ENCODE results near the gene CFAP20DC. TPM values are rescaled to one million over a fixed set of nuclear protein-coding genes. Genes with fewer than 3 reads are reported as not detected.
A peak's percentile ranks its signal among the peaks of the same experiment; 100 is the strongest.

Gene CFAP20DC
- total and polyA plus RNA-seq, 2 experiments from 2014 or later = 7.4 to 11.4 TPM

- TF ChIP-seq REST (IDR thresholded peaks at IDR 0.05; ENCODE audit: unreplicated experiment) = no peak
- ATAC-seq (no peak), DNase-seq (ENCODE audit: low spot score) (no peak)
These were observed 182.2 kb downstream of the CFAP20DC start for GRCh38 chr3:58867621-58868020.

GRCh38 chr3:58866079-58866478 lies 183.7 kb downstream of the CFAP20DC start:
- Histone ChIP-seq H3K9me2 (ENCODE audit: insufficient read depth) (no peaks in the 10 kb centered on the region), H3K4me1 (ENCODE audit: insufficient read depth) (peaks cover 43% of the 10 kb centered on the region), H3K79me2 (replicated peaks; ENCODE audit: insufficient read depth) (no peaks in the 10 kb centered on the region), H3K27me3 (ENCODE audit: insufficient read depth) (no peaks in the 10 kb centered on the region), H2AFZ (no peak overlapping the region), H3K27ac (ENCODE audit: low read depth) (peak overlapping the region; percentile 47; the same call in 1 of the 2 replicates), H3K4me2 (peak overlapping the region; percentile 52), H4K20me1 (replicated peaks; ENCODE audit: insufficient read depth) (no peaks in the 10 kb centered on the region), H3F3A (replicated peaks; ENCODE audit: low read depth) (no peaks in the 10 kb centered on the region), H3K4me3 (peak overlapping the region; percentile 5; the same call in 1 of the 2 replicates), H3K36me3 (ENCODE audit: insufficient read depth) (no peaks in the 10 kb centered on the region)
- Mint-ChIP-seq H3K9me3 (no peaks in the 10 kb centered on the region), H3K27me3 (ENCODE audit: insufficient read depth, low read depth, poor library complexity) (no peaks in the 10 kb centered on the region), H3K4me1 (peaks cover 44% of the 10 kb centered on the region), H3K36me3 (ENCODE audit: low read depth) (no peaks in the 10 kb centered on the region), H3K27ac (peak overlapping the region; percentile 76), H3K4me3 (peak overlapping the region; percentile 50; the same call in 2 of the 3 replicates)
- peak; percentile 25 for DNase-seq (ENCODE audit: low spot score)
- TF ChIP-seq NANOG (IDR thresholded peaks at IDR 0.05; ENCODE audit: borderline replicate concordance) = peak; percentile 58; the same call in 1 of the 2 replicates
- TF ChIP-seq ZNF114 (CRISPR knock-in tag; IDR thresholded peaks at IDR 0.05) = peak; percentile 58; the same call in 1 of the 2 replicates
- no peak for TF ChIP-seq STAT1 (IDR thresholded peaks at IDR 0.05; ENCODE audit: unreplicated experiment)
- TF ChIP-seq ZNF462 (CRISPR knock-in tag; IDR thresholded peaks at IDR 0.05) = peak; percentile 99
- peak; percentile 89 for ATAC-seq

More at GRCh38 chr3:58867621-58868020, 182.2 kb downstream of the CFAP20DC start:
- Histone ChIP-seq H3K4me3 (no peak overlapping the region), H3K9me2 (ENCODE audit: insufficient read depth) (no peaks in the 10 kb centered on the region), H2AFZ (no peak overlapping the region), H3F3A (replicated peaks; ENCODE audit: low read depth) (no peaks in the 10 kb centered on the region), H3K4me1 (ENCODE audit: insufficient read depth) (peaks cover 43% of the 10 kb centered on the region), H4K20me1 (replicated peaks; ENCODE audit: insufficient read depth) (no peaks in the 10 kb centered on the region), H3K79me2 (replicated peaks; ENCODE audit: insufficient read depth) (no peaks in the 10 kb centered on the region), H3K27me3 (ENCODE audit: insufficient read depth) (no peaks in the 10 kb centered on the region), H3K36me3 (ENCODE audit: insufficient read depth) (no peaks in the 10 kb centered on the region), H3K27ac (ENCODE audit: low read depth) (no peak overlapping the region), H3K4me2 (peak overlapping the region; percentile 52)
- H3K27ac Mint-ChIP-seq = peak overlapping the region; percentile 42
- H3K4me3 Mint-ChIP-seq = peak overlapping the region; percentile 5; the same call in 1 of the 3 replicates
- H3K36me3 Mint-ChIP-seq (ENCODE audit: low read depth) = no peaks in the 10 kb centered on the region
- no peaks in the 10 kb centered on the region for H3K27me3 Mint-ChIP-seq (ENCODE audit: insufficient read depth, low read depth, poor library complexity)
- peaks cover 44% of the 10 kb centered on the region for H3K4me1 Mint-ChIP-seq
- H3K9me3 Mint-ChIP-seq = no peaks in the 10 kb centered on the region
